ENCODE data around the gene ZFPM1.
A peak's percentile ranks its signal among the peaks of the same experiment; 100 is the strongest.
"Not testable (repeated sequence)": the region's sequence is repeated elsewhere in the genome, so short reads cannot be mapped to it uniquely, and the experiment has no call there.

Gene ZFPM1

GRCh38 chr16:88466175-88466862, 13.2 kb downstream of the ZFPM1 start:
- DNase-seq: no peak

GRCh38 chr16:88466949-88467348, 13.9 kb downstream of the ZFPM1 start:
- no peak for DNase-seq

- no peak for DNase-seq
Measured at GRCh38 chr16:88467541-88467944, 14.5 kb downstream of the ZFPM1 start.

GRCh38 chr16:88468275-88469129, 15.4 kb downstream of the ZFPM1 start:
- peak; percentile 58 for DNase-seq

GRCh38 chr16:88469615-88470395, 16.7 kb downstream of the ZFPM1 start:
- no peak for DNase-seq

- not testable (repeated sequence) for DNase-seq
Measured at GRCh38 chr16:88470396-88470680, 17.3 kb downstream of the ZFPM1 start.

DNA sequence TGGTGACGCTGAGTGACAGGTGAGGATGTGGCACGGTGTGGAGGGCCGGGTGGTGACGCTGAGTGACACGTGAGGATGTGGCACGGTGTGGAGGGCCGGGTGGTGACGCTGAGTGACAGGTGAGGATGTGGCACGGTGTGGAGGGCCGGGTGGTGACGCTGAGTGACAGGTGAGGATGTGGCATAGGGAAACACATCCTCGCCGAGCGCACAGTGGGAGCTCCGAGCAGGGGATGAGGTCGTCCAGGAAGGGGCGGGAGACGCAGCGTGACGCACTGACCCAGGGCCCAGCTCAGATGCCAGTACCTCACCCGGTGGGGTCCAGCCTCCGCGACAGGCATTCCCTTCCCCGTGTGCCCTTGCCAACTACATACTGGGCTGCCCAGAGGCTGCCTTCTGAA, 17.6 kb downstream of the ZFPM1 start:
- DNase-seq: not testable (repeated sequence)

DNA sequence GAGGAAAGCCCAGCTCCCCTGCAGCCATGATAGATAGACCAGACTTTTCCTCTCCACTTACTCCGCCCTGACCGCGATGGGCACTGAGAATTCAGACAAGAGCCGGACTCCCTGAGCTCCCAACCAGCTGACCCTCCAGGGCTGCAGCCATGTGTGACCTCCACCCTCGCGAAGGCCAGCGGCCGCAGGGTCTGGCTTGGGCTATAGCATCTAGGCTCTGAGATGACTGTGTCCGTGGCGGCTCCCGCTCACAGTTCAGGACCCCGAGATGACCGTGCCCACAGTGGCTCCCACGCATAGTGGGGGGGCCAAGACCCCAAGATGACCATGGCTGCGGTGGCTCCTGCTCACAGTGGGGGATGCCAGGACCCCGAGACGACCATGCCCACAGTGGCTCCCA, 18.0 kb downstream of the ZFPM1 start:
- DNase-seq: no peak

GRCh38 chr16:88471575-88471974, 18.5 kb downstream of the ZFPM1 start:
- no peak for DNase-seq

- DNase-seq: no peak
Measured at GRCh38 chr16:88472069-88472468, 19.0 kb downstream of the ZFPM1 start.

GRCh38 chr16:88472637-88473205, 19.6 kb downstream of the ZFPM1 start:
- DNase-seq: no peak

GRCh38 chr16:88473666-88474534, 20.8 kb downstream of the ZFPM1 start:
- DNase-seq: no peak

DNA sequence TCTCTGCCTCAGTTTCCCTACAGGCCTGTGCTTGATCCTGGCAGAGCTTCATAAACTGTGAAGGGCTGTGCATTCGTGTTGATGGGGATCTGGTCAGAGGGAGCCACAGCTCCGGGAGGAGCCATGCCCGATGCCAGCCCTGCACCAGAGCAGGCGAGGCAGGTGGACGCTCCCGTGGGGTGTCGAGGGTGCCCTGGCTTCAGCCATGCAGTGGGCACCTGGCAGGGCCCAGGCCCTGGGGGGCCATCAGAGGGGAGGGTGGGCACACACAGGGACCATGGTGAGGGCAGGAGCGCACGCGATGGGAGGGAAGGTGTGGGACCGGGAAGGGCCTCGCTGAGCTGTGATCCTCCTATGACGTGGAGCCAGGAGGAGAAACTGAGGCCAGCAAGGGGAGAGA, 22.0 kb downstream of the ZFPM1 start:
- DNase-seq: no peak

DNA sequence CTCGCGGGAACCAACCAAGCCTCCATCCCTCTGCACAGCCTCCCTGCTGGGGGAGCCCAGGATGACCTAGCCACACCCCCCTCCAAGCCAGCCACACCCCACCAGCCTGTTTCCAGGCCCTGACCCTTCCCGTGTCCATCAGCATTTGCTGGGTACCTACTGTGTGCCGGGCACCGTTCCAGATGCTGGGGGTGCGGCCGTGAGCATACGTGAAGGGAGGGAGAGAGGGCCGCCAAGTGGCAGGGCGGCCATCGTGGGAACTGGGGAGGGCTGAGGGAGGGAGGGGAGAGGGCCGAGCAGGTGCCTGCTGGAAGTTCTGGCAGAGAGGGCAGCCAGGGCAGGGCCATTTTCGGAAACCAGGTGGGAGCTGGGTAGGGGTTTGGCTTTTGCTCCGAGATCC, 23.1 kb downstream of the ZFPM1 start:
- DNase-seq: no peak

DNA sequence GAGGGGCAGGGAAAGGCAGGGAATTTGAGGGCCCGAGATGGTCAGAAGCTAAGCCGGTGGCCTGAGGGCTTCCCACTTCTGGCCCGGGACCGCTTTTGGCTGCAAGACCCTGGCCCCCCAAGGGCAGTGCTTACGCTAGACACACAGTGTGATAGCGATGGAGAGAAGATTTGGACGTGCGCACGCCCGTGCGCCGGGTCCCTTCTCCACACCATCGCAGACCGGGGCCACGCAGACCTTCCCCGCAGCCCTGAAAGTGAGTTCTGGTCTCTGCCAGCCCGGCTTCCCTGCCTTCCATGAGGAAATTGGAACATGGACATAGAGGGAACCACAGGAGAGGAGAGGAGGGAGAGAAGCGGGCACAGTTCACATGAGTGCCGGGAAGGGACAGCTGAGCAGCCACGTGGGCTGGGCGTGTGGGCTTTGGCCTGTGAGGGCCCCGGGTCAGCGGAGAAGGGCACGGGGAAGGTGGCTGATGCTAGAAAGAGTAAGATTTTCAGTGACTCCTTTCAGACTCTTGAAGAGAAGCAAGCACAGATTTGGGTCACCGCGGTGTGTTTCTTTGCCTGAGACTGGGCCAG, 23.8 kb downstream of the ZFPM1 start:
- no peak for DNase-seq

- DNase-seq: peak; percentile 21
Measured at GRCh38 chr16:88477631-88478519, 24.8 kb downstream of the ZFPM1 start.

DNA sequence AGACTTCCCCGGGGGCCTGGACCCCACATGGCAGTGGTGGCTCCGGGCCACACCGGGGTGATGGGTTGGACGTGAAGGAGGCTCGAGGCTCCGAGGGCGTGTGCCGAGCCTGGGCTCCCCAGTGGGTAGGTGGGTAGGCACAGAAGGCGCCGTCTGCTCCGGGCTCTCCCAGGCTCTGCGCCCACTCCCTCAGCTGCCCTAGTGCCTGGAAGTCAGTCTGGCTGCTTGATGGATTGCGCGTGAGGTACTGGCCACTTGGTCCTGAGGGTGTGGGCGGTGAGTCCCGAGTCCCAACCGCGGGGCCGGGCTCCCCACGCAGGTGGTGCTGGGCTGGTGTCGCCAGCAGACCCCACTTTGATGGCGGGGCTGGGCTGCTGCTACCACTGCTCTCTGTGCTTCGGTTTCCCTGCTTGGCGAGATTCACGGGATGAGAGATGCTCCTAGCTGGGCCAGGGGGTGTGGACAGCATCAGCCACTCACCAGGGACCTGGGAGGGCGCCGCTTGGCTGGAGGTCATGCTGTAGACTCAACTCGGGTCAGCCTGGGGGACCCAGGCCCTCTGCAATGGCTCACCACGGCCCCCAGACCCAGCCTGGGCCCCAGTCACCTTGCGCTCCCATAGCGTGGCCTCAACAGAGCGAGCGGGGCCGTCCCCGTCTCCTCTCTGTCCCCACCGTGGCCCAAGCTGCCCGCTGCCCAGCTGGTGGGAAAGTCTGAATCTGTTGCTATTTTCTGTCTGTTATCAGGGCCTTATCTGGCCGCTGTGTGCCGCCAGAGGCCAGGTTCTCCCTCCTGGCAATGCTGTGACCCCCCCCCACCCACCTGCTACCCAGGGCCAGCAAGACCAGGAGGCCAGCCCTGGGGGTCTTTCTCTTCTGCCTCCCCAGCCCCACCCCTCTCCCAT, 26.1 kb downstream of the ZFPM1 start:
- DNase-seq: no peak

DNA sequence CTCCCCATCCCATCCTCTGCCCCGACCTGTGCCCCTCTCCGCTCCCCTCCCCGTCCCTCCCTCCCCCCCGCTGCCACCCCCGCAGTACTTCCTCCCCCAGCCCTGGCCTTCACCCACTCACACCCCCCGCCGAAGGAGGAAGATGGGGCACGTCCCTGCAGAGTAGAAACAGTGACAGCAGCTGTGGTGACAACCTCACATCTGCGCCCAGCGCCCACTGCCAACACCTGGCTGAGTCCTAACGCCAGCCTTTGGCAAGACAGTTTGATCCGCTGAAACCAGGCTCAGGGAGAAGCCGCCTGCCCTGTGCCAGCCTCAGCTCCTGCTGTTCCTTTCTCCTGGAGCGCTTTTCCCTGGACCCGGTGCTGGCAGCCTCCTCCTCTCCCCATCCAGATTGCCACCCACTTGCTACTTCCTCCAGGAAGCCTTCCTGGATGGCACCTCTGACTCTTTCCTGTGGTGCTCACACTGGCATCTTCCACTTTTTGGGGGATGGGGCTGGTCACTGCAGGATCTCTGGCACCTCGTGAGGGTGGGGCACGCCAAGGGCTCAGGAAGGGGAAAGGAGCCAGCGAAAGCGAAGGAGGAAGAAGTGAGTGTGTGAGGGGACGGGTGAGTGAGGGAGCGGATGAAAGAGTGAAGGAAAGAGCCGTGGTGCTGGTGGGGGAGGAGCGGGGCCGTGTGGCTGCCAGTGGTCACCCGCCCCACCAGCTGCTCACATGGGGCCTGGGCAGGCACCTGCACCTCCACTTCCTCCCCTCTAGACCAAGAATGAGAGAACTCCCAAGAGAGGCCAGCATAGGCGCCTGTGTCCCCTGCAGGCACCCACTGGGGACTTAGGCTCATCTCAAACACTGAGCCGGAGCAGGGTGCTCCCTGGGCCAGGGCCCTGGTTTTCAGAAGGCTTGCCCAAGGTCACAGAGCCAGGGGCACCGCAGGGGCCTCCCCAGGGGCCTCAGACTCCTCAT, 27.0 kb downstream of the ZFPM1 start:
- DNase-seq: no peak

Measured in fibroblast of skin of scalp (primary cell).